GM06990 (cell line): ENCODE measurements around the gene NUP54.

ENCODE experiments used
- DNase-seq: peaks from one replicate; pipeline ENCODE4 v3.0.0-alpha.2; 2011; ENCODE audit not compliant: insufficient read length; ENCODE audit errors: extremely low read depth
- H3K27me3 ChIP-seq: replicated peaks from 2 replicates; pipeline ENCODE4 v1.6.0; 2011; ENCODE audit warnings: low read length; ENCODE audit not compliant: control insufficient read depth, insufficient read depth
- H3K36me3 ChIP-seq: 2 replicates; pipeline ENCODE4 v1.5.1; 2011; ENCODE audit warnings: low read length; ENCODE audit not compliant: control insufficient read depth, insufficient read depth
- H3K4me3 ChIP-seq: replicated peaks from 2 replicates; pipeline ENCODE4 v1.5.1; 2011; ENCODE audit warnings: low read depth, mild to moderate bottlenecking, control low read depth, low read length
- TF ChIP-seq, protein P1 (sequence below): IDR thresholded peaks from 2 replicates; pipeline ENCODE4 v1.5.1; 2011; ENCODE audit warnings: low read length, control low read depth, mild to moderate bottlenecking, inconsistent platforms; ENCODE audit not compliant: insufficient read depth, poor library complexity, severe bottlenecking

Gene NUP54

DNA sequence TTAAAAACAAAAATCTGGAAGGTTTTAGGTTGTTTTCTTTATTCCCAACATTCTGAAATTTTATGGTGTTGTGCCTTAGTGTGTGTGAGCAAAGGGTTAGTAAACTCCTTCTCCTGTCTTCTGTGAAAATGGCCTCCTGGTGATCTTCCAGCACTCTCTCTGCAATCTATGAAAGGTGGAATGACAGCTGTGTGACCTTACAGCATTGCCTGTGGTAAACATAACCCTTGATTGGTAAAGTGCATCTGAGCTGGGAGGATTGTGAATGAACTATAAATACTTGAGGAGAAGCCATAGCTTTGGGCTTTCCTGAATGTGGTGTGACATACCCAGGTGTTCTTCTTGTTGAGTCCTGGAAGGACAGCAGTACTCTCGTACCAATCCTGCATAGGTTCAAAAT, 63.7 kb downstream of the NUP54 start:
- Histone ChIP-seq H3K36me3 (no peaks in the 10 kb centered on the region), H3K27me3 (no peaks in the 10 kb centered on the region; the same call in none of the 2 replicates), H3K4me3 (no peak overlapping the region)
- DNase-seq, result no peak
- TF ChIP-seq, protein P1, sequence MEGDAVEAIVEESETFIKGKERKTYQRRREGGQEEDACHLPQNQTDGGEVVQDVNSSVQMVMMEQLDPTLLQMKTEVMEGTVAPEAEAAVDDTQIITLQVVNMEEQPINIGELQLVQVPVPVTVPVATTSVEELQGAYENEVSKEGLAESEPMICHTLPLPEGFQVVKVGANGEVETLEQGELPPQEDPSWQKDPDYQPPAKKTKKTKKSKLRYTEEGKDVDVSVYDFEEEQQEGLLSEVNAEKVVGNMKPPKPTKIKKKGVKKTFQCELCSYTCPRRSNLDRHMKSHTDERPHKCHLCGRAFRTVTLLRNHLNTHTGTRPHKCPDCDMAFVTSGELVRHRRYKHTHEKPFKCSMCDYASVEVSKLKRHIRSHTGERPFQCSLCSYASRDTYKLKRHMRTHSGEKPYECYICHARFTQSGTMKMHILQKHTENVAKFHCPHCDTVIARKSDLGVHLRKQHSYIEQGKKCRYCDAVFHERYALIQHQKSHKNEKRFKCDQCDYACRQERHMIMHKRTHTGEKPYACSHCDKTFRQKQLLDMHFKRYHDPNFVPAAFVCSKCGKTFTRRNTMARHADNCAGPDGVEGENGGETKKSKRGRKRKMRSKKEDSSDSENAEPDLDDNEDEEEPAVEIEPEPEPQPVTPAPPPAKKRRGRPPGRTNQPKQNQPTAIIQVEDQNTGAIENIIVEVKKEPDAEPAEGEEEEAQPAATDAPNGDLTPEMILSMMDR, result no peak

DNA sequence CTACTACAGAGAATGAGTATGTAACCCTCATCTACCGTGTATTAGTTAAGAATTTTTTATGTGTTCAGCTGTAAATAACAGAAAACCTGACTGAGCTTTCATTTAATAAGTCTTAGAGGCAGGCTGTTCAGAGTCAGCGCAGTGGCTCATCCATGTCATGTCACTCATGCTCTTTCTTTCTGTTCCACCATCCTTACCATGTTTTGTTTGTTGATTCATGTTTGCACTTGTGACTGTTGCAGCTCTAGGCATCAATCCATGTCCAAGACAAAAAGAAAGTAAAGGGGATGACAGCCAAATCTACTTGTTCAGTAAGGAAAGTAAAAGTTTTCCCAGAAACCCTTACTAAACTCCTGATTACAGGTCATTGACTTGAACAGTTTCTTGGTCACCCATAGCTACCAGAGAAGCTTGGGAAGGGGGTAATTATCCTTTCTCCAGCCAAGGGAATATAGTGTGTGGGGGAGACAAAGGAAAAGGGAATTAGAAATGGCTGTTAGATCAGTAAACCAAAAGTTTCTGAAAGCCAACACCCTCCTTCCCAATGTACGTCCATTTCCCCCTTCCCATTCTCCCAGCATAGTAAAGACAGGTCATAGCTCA, 64.7 kb downstream of the NUP54 start:
- Histone ChIP-seq H3K27me3 (no peaks in the 10 kb centered on the region; the same call in none of the 2 replicates), H3K4me3 (no peak overlapping the region), H3K36me3 (no peaks in the 10 kb centered on the region)
- no peak for DNase-seq
- TF ChIP-seq, protein P1, result no peak

DNA sequence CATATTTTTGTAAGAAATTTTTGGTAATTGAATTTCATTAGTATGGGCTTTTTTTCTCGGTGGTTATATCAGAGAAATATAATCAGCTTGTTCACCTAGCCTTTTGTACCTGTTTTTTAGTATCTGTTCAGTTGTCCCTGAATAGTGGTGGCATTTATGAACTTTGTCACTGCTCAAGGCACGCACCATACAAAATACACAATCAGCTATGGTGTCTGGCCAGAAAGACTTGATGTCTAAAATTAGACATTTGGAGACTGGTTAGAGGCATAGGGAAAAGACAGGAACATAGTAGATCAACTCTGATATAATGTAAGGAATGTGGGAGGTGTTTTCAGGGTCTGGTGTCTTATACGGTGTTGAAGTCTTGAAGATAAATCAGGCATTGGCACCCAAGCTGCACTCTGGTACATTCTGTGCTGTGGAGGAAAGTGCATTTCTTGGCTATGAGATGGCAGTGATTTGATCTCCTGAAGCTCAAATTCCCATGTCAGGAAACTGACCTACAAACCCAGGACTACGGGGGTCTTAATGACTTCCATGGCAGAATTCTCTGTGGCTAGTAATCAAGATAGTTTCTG, 70.1 kb downstream of the NUP54 start:
- Histone ChIP-seq H3K27me3 (no peaks in the 10 kb centered on the region; the same call in none of the 2 replicates), H3K4me3 (no peak overlapping the region), H3K36me3 (no peaks in the 10 kb centered on the region)
- DNase-seq, result no peak
- TF ChIP-seq, protein P1, result no peak

DNA sequence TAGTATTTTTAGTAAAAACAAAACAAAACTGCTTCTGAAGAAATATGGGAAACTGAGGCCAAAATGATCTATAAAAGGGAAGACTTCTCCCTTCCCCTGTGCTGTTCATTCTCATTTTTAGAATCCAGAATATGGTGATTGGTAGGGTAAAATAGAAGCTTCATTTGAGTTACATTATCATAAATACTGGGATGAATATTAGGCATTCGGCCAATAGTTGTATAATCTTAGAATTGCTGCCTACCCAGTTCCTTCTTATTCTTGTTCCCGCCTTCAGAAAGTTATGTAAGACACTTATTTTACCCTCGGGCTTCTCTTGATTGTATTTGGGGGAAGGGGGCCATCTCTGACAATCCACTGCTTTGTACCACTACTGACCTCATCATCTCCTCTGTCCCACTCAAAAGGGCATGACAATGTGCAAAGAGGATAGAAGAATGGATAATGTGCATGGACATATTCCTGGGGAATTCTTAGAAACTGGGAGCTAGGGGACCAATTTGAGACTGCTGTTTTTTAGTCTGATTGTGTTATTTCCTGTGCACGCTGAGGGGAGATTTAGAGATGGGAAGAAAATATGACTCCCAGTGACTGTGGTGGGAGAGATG, 73.1 kb downstream of the NUP54 start:
- no peak overlapping the region for H3K4me3 ChIP-seq
- TF ChIP-seq, protein P1, result no peak
- no peak for DNase-seq
- no peaks in the 10 kb centered on the region for H3K36me3 ChIP-seq
- H3K27me3 ChIP-seq, result no peaks in the 10 kb centered on the region; the same call in none of the 2 replicates

DNA sequence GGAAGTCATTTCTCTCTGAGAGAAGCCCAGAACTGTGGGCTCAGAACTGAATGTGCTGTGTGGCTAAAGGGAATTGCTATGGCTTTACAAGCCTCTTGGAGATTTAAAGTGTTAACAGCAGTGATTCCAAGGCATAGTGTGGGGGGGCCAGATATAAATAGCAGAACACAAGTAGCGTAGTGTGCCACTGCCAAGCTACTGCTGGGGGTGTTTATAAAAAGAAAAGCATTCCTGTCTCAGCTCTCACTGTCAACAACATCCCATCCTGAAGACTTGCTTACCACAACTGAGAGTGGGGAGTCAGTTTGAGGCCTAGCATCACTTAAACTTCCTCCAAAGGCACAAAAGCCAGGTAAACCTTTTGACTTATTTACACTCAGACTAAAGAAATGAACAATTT, 73.7 kb downstream of the NUP54 start, which contains the start of gene ART3:
ART3 (plus strand) TSS at position 242 of the 400 bp plus-strand sequence. CDS start 1,181 bp downstream, outside the sequence.
- Histone ChIP-seq H3K27me3 (no peaks in the 10 kb centered on the region; the same call in none of the 2 replicates), H3K4me3 (no peak within 1 kb of the TSS), H3K36me3 (no peaks in the 10 kb centered on the region)
- TF ChIP-seq, protein P1, result no peak
- DNase-seq, result no peak
